Globus pallidus (tissue), 1 donor: ENCODE results near the gene TFR2.

Source experiments
- DNase-seq: peaks from one replicate; pipeline ENCODE4 v3.0.0-alpha.2; 2015; ENCODE audit warnings: low spot score

The TFR2 gene

GRCh38 chr7:100572281-100572948, 68.9 kb downstream of the TFR2 start:
- no peak for DNase-seq

GRCh38 chr7:100571829-100572116, 69.6 kb downstream of the TFR2 start:
- no peak for DNase-seq

GRCh38 chr7:100570954-100571828, 70.2 kb downstream of the TFR2 start:
- DNase-seq, result no peak
